Activated CD4-positive, alpha-beta T cell treated with anti-CD3 and anti-CD28 coated beads for 36 hours (primary cell): ENCODE data around the gene WDFY4. TPM values are rescaled to one million over a fixed set of nuclear protein-coding genes. Genes with fewer than 3 reads are reported as not detected.

Experiments
- ATAC-seq: fragments of 200-7000 bp; cut with Tn5 transposase; one replicate; pipeline ENCODE4 v1.10.0; 2021; ENCODE audit warnings: mild to moderate bottlenecking, moderate library complexity
- CTCF ChIA-PET: fragments of 350-600 bp; sonication (Branson Sonifier 250); formaldehyde crosslinking; loops from one replicate; lab custom pipeline; 2021; ENCODE audit warnings: antibody characterized with exemption; lab: Charles Lee
- POLR2A ChIA-PET: fragments of 350-600 bp; sonication (Branson Sonifier 250); formaldehyde crosslinking; loops from one replicate; lab custom pipeline; 2021; ENCODE audit warnings: antibody characterized with exemption, inconsistent platforms; lab: Charles Lee
- DNase-seq: peaks from one replicate; pipeline ENCODE4 v3.0.0-alpha.2; 2020
- H3K27ac Mint-ChIP-seq: one replicate; pipeline ENCODE4 v1.8.0; 2021; ENCODE audit warnings: mixed read lengths
- H3K27me3 Mint-ChIP-seq: one replicate; pipeline ENCODE4 v1.8.0; 2021; ENCODE audit warnings: mixed read lengths
- H3K36me3 Mint-ChIP-seq: one replicate; pipeline ENCODE4 v1.8.0; 2021; ENCODE audit warnings: low read depth, mixed read lengths
- H3K4me1 Mint-ChIP-seq: one replicate; pipeline ENCODE4 v1.8.0; 2021; ENCODE audit warnings: mixed read lengths
- H3K4me3 Mint-ChIP-seq: one replicate; pipeline ENCODE4 v1.8.0; 2021; ENCODE audit warnings: mild to moderate bottlenecking, moderate library complexity, mixed read lengths
- H3K9me3 Mint-ChIP-seq: one replicate; pipeline ENCODE4 v1.8.0; 2021; ENCODE audit warnings: low read depth, mixed read lengths
- intact Hi-C, 2 experiments: fragments of 100-400 bp; cut with DNase I in 1 of 2; cut with micrococcal nuclease in 1 of 2; formaldehyde crosslinking; loops; one replicate each; pipeline versions ENCODE4 v1.14.2 to v1.15.1; 2022 to 2024; cut with DNase I, micrococcal nuclease
- total RNA-seq, 2 experiments: library from RNA; stranded (reverse); gene quantifications; one replicate each; pipeline ENCODE4 v1.2.3, GENCODE V29; 2021

The WDFY4 gene
- total RNA-seq, 2 experiments from 2014 or later = 0.07 to 0.09 TPM

- peaks cover 51% of the 10 kb centered on the region for H3K4me1 Mint-ChIP-seq
- POLR2A ChIA-PET = interaction anchor here (0.5 kb wide), 1 partner anchor 76 kb away, joined by 3 read pairs; no protein-coding TSS in a partner anchor
- ATAC-seq = no peak
- H3K27ac Mint-ChIP-seq = peak overlapping the region; percentile 43
- CTCF ChIA-PET = no interaction called here
- intact Hi-C loops = loop anchor here in 1 of 2 experiments (5.0 kb wide), 1 partner anchor 378 kb away; no protein-coding TSS in a partner anchor
- H3K4me3 Mint-ChIP-seq = no peak overlapping the region
- H3K27me3 Mint-ChIP-seq = no peaks in the 10 kb centered on the region
- no peak for DNase-seq
- peaks cover 5% of the 10 kb centered on the region for H3K36me3 Mint-ChIP-seq
- H3K9me3 Mint-ChIP-seq = peaks cover 5% of the 10 kb centered on the region
These were observed 119.3 kb downstream of the WDFY4 start for GRCh38 chr10:48803801-48804584.

- intact Hi-C loops = loop anchor here in 1 of 2 experiments (5.0 kb wide), 1 partner anchor 378 kb away; no protein-coding TSS in a partner anchor
- CTCF ChIA-PET = interaction anchor here (0.6 kb wide), 2 partner anchors 9 to 1619 kb away, joined by 3 read pairs; no protein-coding TSS in a partner anchor
- H3K4me1 Mint-ChIP-seq = peaks cover 51% of the 10 kb centered on the region
- H3K9me3 Mint-ChIP-seq = peaks cover 5% of the 10 kb centered on the region
- H3K27ac Mint-ChIP-seq = peak overlapping the region; percentile 43
- POLR2A ChIA-PET = no interaction called here
- DNase-seq (peak; percentile 14), ATAC-seq (no peak)
- H3K4me3 Mint-ChIP-seq = no peak overlapping the region
- peaks cover 5% of the 10 kb centered on the region for H3K36me3 Mint-ChIP-seq
- H3K27me3 Mint-ChIP-seq = no peaks in the 10 kb centered on the region
These were observed 120.1 kb downstream of the WDFY4 start for GRCh38 chr10:48804740-48805182.

- peaks cover 46% of the 10 kb centered on the region for H3K4me1 Mint-ChIP-seq
- POLR2A ChIA-PET = no interaction called here
- intact Hi-C loops = no loop called here
These were observed 120.7 kb downstream of the WDFY4 start for GRCh38 chr10:48805411-48805810.

GRCh38 chr10:48805848-48806247, 121.2 kb downstream of the WDFY4 start:
- POLR2A ChIA-PET = no interaction called here
- H3K27me3 Mint-ChIP-seq = no peaks in the 10 kb centered on the region
- H3K9me3 Mint-ChIP-seq = no peaks in the 10 kb centered on the region
- H3K36me3 Mint-ChIP-seq = no peaks in the 10 kb centered on the region
- intact Hi-C loops = no loop called here
- DNase-seq = no peak
- H3K4me1 Mint-ChIP-seq = peaks cover 43% of the 10 kb centered on the region
- H3K4me3 Mint-ChIP-seq = no peak overlapping the region
- ATAC-seq = no peak
- CTCF ChIA-PET = no interaction called here
- H3K27ac Mint-ChIP-seq = no peak overlapping the region

More at GRCh38 chr10:48805411-48805810, 120.7 kb downstream of the WDFY4 start:
- ATAC-seq = no peak
- Mint-ChIP-seq H3K36me3 (no peaks in the 10 kb centered on the region), H3K9me3 (no peaks in the 10 kb centered on the region), H3K27ac (peak overlapping the region; percentile 43), H3K27me3 (no peaks in the 10 kb centered on the region), H3K4me3 (no peak overlapping the region)
- CTCF ChIA-PET = no interaction called here
- no peak for DNase-seq

GRCh38 chr10:48806342-48806741, 121.7 kb downstream of the WDFY4 start:
- DNase-seq (no peak), ATAC-seq (no peak)
- Mint-ChIP-seq H3K27me3 (no peaks in the 10 kb centered on the region), H3K36me3 (no peaks in the 10 kb centered on the region), H3K9me3 (no peaks in the 10 kb centered on the region), H3K4me1 (peaks cover 38% of the 10 kb centered on the region), H3K4me3 (no peak overlapping the region), H3K27ac (no peak overlapping the region)
- CTCF ChIA-PET = no interaction called here
- intact Hi-C loops = no loop called here
- POLR2A ChIA-PET = no interaction called here

- ATAC-seq = no peak
- Mint-ChIP-seq H3K9me3 (no peaks in the 10 kb centered on the region), H3K4me3 (no peak overlapping the region), H3K4me1 (peaks cover 30% of the 10 kb centered on the region), H3K27me3 (peaks cover 2% of the 10 kb centered on the region), H3K36me3 (no peaks in the 10 kb centered on the region), H3K27ac (no peak overlapping the region)
- ChIA-PET POLR2A (no interaction called here), CTCF (no interaction called here)
- no peak for DNase-seq
- intact Hi-C loops = no loop called here
These were observed 123.3 kb downstream of the WDFY4 start for GRCh38 chr10:48807791-48808470.

- Mint-ChIP-seq H3K36me3 (no peaks in the 10 kb centered on the region), H3K27me3 (peaks cover 2% of the 10 kb centered on the region), H3K4me1 (peaks cover 20% of the 10 kb centered on the region), H3K9me3 (no peaks in the 10 kb centered on the region), H3K27ac (no peak overlapping the region), H3K4me3 (no peak overlapping the region)
- intact Hi-C loops = no loop called here
- no peak for ATAC-seq
- no peak for DNase-seq
- POLR2A ChIA-PET = no interaction called here
- CTCF ChIA-PET = interaction anchor here (0.8 kb wide), 1 partner anchor 97 kb away, joined by 4 read pairs; no protein-coding TSS in a partner anchor
These were observed 124.6 kb downstream of the WDFY4 start for GRCh38 chr10:48809261-48809660.

- Mint-ChIP-seq H3K36me3 (no peaks in the 10 kb centered on the region), H3K4me1 (peaks cover 1% of the 10 kb centered on the region), H3K9me3 (no peaks in the 10 kb centered on the region), H3K27ac (no peak overlapping the region), H3K4me3 (no peak overlapping the region), H3K27me3 (peaks cover 2% of the 10 kb centered on the region)
- intact Hi-C loops = no loop called here
- ChIA-PET CTCF (interaction anchor here (0.8 to 1.3 kb wide), 2 partner anchors 19 to 155 kb away, joined by 3 to 4 read pairs; no protein-coding TSS in a partner anchor), POLR2A (no interaction called here)
- no peak for ATAC-seq
- no peak for DNase-seq
These were observed 126.8 kb downstream of the WDFY4 start for GRCh38 chr10:48811461-48811860.

- ChIA-PET POLR2A (no interaction called here), CTCF (interaction anchor here (0.8 kb wide), 1 partner anchor 18 kb away, joined by 4 read pairs; no protein-coding TSS in a partner anchor)
- H3K27me3 Mint-ChIP-seq = peaks cover 2% of the 10 kb centered on the region
- H3K4me1 Mint-ChIP-seq = no peaks in the 10 kb centered on the region
- H3K4me3 Mint-ChIP-seq = no peak overlapping the region
- no peak overlapping the region for H3K27ac Mint-ChIP-seq
- no peaks in the 10 kb centered on the region for H3K36me3 Mint-ChIP-seq
- ATAC-seq (no peak), DNase-seq (no peak)
- intact Hi-C loops = no loop called here
- H3K9me3 Mint-ChIP-seq = no peaks in the 10 kb centered on the region
These were observed 127.2 kb downstream of the WDFY4 start for GRCh38 chr10:48811917-48812316.

GRCh38 chr10:48813291-48813690, 128.6 kb downstream of the WDFY4 start:
- no peaks in the 10 kb centered on the region for H3K36me3 Mint-ChIP-seq
- no peak overlapping the region for H3K4me3 Mint-ChIP-seq
- DNase-seq (no peak), ATAC-seq (no peak)
- peaks cover 2% of the 10 kb centered on the region for H3K27me3 Mint-ChIP-seq
- POLR2A ChIA-PET = no interaction called here
- CTCF ChIA-PET = interaction anchor here (0.7 to 0.8 kb wide), 2 partner anchors 8 to 594 kb away, joined by 3 read pairs; no protein-coding TSS in a partner anchor
- no peaks in the 10 kb centered on the region for H3K9me3 Mint-ChIP-seq
- no peak overlapping the region for H3K27ac Mint-ChIP-seq
- no peaks in the 10 kb centered on the region for H3K4me1 Mint-ChIP-seq
- intact Hi-C loops = no loop called here

- no peak for ATAC-seq
- intact Hi-C loops = no loop called here
- ChIA-PET CTCF (interaction anchor here (0.7 to 0.8 kb wide), 2 partner anchors 9 to 593 kb away, joined by 3 read pairs; no protein-coding TSS in a partner anchor), POLR2A (no interaction called here)
- H3K9me3 Mint-ChIP-seq = no peaks in the 10 kb centered on the region
- no peak for DNase-seq
- H3K27me3 Mint-ChIP-seq = peaks cover 2% of the 10 kb centered on the region
- no peak overlapping the region for H3K4me3 Mint-ChIP-seq
- H3K27ac Mint-ChIP-seq = no peak overlapping the region
- H3K4me1 Mint-ChIP-seq = no peaks in the 10 kb centered on the region
- no peaks in the 10 kb centered on the region for H3K36me3 Mint-ChIP-seq
These were observed 129.2 kb downstream of the WDFY4 start for GRCh38 chr10:48813825-48814224.
